ENCODE results near the gene GAPDHS. TPM values are rescaled to one million over a fixed set of nuclear protein-coding genes. Genes with fewer than 3 reads are reported as not detected.

Gene GAPDHS
- total RNA-seq, 6 experiments from 2014 or later = not detected

GRCh38 chr19:35559781-35560180 is 26.5 kb downstream of the GAPDHS start:
- no peaks in the 10 kb centered on the region for H3K27me3 ChIP-seq
- intact Hi-C loops (cut with DNase I) = no loop called here
- no peaks in the 10 kb centered on the region for H3K9me3 ChIP-seq
- no peaks in the 10 kb centered on the region for H3K4me1 ChIP-seq
- WGBS (ENCODE audit: insufficient coverage, low coverage, low lambda C conversion rate, missing lambda C conversion rate) = 70% methylated on average over 4 of the region's 23 CpGs
- TF ChIP-seq POLR2A (IDR thresholded peaks at IDR 0.05) (no peak), CTCF (IDR thresholded peaks at IDR 0.05) (no peak)
- DNase-seq (no peak), ATAC-seq (no peak)
- no peak overlapping the region for H3K27ac ChIP-seq
- H3K36me3 ChIP-seq = no peaks in the 10 kb centered on the region
- H3K4me3 ChIP-seq = no peak overlapping the region

GRCh38 chr19:35560271-35560670 is 27.0 kb downstream of the GAPDHS start:
- ATAC-seq = no peak
- no peak overlapping the region for H3K27ac ChIP-seq
- TF ChIP-seq CTCF (IDR thresholded peaks at IDR 0.05) (no peak), POLR2A (IDR thresholded peaks at IDR 0.05) (no peak)
- no peaks in the 10 kb centered on the region for H3K27me3 ChIP-seq
- intact Hi-C loops (cut with DNase I) = no loop called here
- H3K9me3 ChIP-seq = no peaks in the 10 kb centered on the region
- H3K4me1 ChIP-seq = no peaks in the 10 kb centered on the region
- no peak overlapping the region for H3K4me3 ChIP-seq
- DNase-seq = peak in 1 of 3 donors; percentile 46
- no peaks in the 10 kb centered on the region for H3K36me3 ChIP-seq
- 62% methylated on average over 3 of the region's 18 CpGs for WGBS (ENCODE audit: insufficient coverage, low coverage, low lambda C conversion rate, missing lambda C conversion rate)

- no peaks in the 10 kb centered on the region for H3K36me3 ChIP-seq
- no peak overlapping the region for H3K27ac ChIP-seq
- no peak for DNase-seq
- H3K4me1 ChIP-seq = no peaks in the 10 kb centered on the region
- no CpG with 5 or more reads among the region's 6 CpGs for WGBS (ENCODE audit: insufficient coverage, low coverage, low lambda C conversion rate, missing lambda C conversion rate)
- no peaks in the 10 kb centered on the region for H3K9me3 ChIP-seq
- H3K4me3 ChIP-seq = no peak overlapping the region
- H3K27me3 ChIP-seq = no peaks in the 10 kb centered on the region
- TF ChIP-seq POLR2A (IDR thresholded peaks at IDR 0.05) (no peak), CTCF (IDR thresholded peaks at IDR 0.05) (no peak)
- intact Hi-C loops (cut with DNase I) = no loop called here
- ATAC-seq = no peak
Observed at GRCh38 chr19:35560677-35561076, 27.4 kb downstream of the GAPDHS start.

GRCh38 chr19:35561436-35561835 is 28.2 kb downstream of the GAPDHS start:
- intact Hi-C loops (cut with DNase I) = no loop called here
- no peaks in the 10 kb centered on the region for H3K4me1 ChIP-seq
- H3K9me3 ChIP-seq = no peaks in the 10 kb centered on the region
- 58% methylated on average over 6 of the region's 6 CpGs for WGBS (ENCODE audit: insufficient coverage, low coverage, low lambda C conversion rate, missing lambda C conversion rate)
- H3K4me3 ChIP-seq = no peak overlapping the region
- DNase-seq = no peak
- no peak for TF ChIP-seq CTCF (IDR thresholded peaks at IDR 0.05)
- no peak for TF ChIP-seq POLR2A (IDR thresholded peaks at IDR 0.05)
- H3K27me3 ChIP-seq = no peaks in the 10 kb centered on the region
- H3K27ac ChIP-seq = no peak overlapping the region
- H3K36me3 ChIP-seq = no peaks in the 10 kb centered on the region
- ATAC-seq = no peak

- DNase-seq = no peak
- Histone ChIP-seq H3K36me3 (no peaks in the 10 kb centered on the region), H3K9me3 (no peaks in the 10 kb centered on the region), H3K27ac (no peak overlapping the region), H3K4me1 (no peaks in the 10 kb centered on the region), H3K27me3 (no peaks in the 10 kb centered on the region), H3K4me3 (no peak overlapping the region)
- no peak for ATAC-seq
- TF ChIP-seq CTCF (IDR thresholded peaks at IDR 0.05) (no peak), POLR2A (IDR thresholded peaks at IDR 0.05) (no peak)
- 46% methylated on average over 3 of the region's 17 CpGs for WGBS (ENCODE audit: insufficient coverage, low coverage, low lambda C conversion rate, missing lambda C conversion rate)
- intact Hi-C loops (cut with DNase I) = no loop called here
Observed at GRCh38 chr19:35562336-35562735, 29.1 kb downstream of the GAPDHS start.

All from right lobe of liver (tissue), 6 donors.